Bronchial epithelial cell (primary cell): ENCODE data around the gene HTRA1. TPM values are rescaled to one million over a fixed set of nuclear protein-coding genes. Genes with fewer than 3 reads are reported as not detected.

ENCODE experiments used
- DNase-seq: peaks from one replicate; pipeline ENCODE4 v3.0.0-alpha.2; 2010; ENCODE audit warnings: low read depth
- FAIRE-seq: peaks from 2 replicates; lab custom pipeline; 2011; peaks lifted over from hg19 to GRCh38; lab: Jason Lieb, UNC
- H3K27me3 ChIP-seq: 2 replicates; pipeline ENCODE4 v1.5.1; 2011; ENCODE audit warnings: low read length; ENCODE audit not compliant: control insufficient read depth, insufficient read depth
- H3K36me3 ChIP-seq: 2 replicates; pipeline ENCODE4 v1.5.1; 2011; ENCODE audit warnings: low read length; ENCODE audit not compliant: control insufficient read depth, insufficient read depth
- H3K4me3 ChIP-seq: 2 replicates; pipeline ENCODE4 v1.5.1; 2011; ENCODE audit warnings: mild to moderate bottlenecking, low read depth, low read length, control low read depth
- CTCF ChIP-seq: IDR thresholded peaks from 2 replicates; pipeline ENCODE4 v1.5.1; 2011; ENCODE audit warnings: mild to moderate bottlenecking, moderate library complexity, low read length, control low read depth, inconsistent platforms; ENCODE audit not compliant: insufficient read depth, severe bottlenecking
- total RNA-seq: library from RNA; depleted of rRNA; stranded (reverse); fragments of >200 nt; gene quantifications from 2 replicates; pipeline ENCODE4 v1.2.1, GENCODE V29; 2014

HTRA1 gene
- total RNA-seq, 1 donor from 2014 or later = 80.3 TPM

DNA sequence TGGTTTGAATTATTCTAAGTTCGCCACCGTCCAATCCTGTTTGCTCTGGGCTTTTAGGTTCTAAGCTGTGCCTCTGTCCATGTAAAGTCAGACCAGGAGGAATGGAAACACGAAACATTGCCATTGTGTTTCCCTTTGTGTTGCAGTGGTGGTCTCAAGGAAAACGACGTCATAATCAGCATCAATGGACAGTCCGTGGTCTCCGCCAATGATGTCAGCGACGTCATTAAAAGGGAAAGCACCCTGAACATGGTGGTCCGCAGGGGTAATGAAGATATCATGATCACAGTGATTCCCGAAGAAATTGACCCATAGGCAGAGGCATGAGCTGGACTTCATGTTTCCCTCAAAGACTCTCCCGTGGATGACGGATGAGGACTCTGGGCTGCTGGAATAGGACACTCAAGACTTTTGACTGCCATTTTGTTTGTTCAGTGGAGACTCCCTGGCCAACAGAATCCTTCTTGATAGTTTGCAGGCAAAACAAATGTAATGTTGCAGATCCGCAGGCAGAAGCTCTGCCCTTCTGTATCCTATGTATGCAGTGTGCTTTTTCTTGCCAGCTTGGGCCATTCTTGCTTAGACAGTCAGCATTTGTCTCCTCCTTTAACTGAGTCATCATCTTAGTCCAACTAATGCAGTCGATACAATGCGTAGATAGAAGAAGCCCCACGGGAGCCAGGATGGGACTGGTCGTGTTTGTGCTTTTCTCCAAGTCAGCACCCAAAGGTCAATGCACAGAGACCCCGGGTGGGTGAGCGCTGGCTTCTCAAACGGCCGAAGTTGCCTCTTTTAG is 52.9 kb downstream of the HTRA1 start:
- H3K36me3 ChIP-seq = peaks cover 9% of the 10 kb centered on the region
- no peak for FAIRE-seq
- no peak for TF ChIP-seq CTCF
- H3K4me3 ChIP-seq = no peak overlapping the region
- DNase-seq = peak; percentile 20
- no peaks in the 10 kb centered on the region for H3K27me3 ChIP-seq

- no peak overlapping the region for H3K4me3 ChIP-seq
- TF ChIP-seq CTCF = no peak
- H3K27me3 ChIP-seq = no peaks in the 10 kb centered on the region
- DNase-seq = no peak
- H3K36me3 ChIP-seq = peaks cover 9% of the 10 kb centered on the region
- FAIRE-seq = no peak
Observed at GRCh38 chr10:122515022-122515424, 53.7 kb downstream of the HTRA1 start.

DNA sequence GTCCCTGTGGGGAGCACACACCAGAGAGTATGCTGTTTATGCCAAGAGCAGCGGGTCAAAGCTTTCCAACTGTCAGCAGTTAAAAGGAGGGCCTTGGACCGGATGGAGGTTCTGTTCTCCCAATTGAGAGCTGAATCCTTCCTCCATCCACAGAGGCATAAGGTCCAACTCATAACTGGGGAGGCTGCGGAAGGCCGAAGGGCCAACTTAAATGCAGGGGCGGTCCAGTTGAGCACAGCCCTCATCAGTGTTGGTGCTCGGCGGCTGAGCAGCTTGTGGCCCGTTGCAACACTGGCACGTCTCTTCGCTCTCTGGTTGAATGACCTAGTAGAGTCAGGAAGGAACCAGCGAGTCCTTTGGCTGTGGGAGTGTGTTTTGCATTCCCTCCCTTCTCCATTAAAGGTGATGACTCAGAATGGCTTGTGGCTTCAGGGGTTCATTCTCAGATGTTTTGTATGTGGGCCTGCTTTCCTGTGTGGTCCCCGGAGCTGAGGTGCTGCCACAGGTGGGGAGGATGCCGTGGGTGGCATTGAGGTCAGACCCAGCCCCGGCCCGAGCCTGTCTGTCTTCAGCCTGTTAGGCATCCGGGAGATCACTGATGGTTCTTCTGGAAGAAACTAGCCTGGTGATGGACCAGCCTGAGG is 54.4 kb downstream of the HTRA1 start:
- FAIRE-seq = no peak
- H3K36me3 ChIP-seq = peaks cover 9% of the 10 kb centered on the region
- peak; percentile 18 for DNase-seq

GRCh38 chr10:122516734-122517133 is 55.4 kb downstream of the HTRA1 start:
- H3K27me3 ChIP-seq = no peaks in the 10 kb centered on the region
- H3K4me3 ChIP-seq = no peak overlapping the region
- no peak for TF ChIP-seq CTCF
- H3K36me3 ChIP-seq = peaks cover 9% of the 10 kb centered on the region
- no peak for FAIRE-seq
- DNase-seq = no peak

More for the DNA sequence above, 54.4 kb downstream of the HTRA1 start:
- TF ChIP-seq CTCF = no peak
- Histone ChIP-seq H3K4me3 (no peak overlapping the region), H3K27me3 (no peaks in the 10 kb centered on the region)

GRCh38 chr10:122519144-122519543 is 57.8 kb downstream of the HTRA1 start:
- FAIRE-seq (no peak), DNase-seq (no peak)
- TF ChIP-seq CTCF = no peak
- Histone ChIP-seq H3K4me3 (no peak overlapping the region), H3K27me3 (no peaks in the 10 kb centered on the region), H3K36me3 (peaks cover 3% of the 10 kb centered on the region)

- Histone ChIP-seq H3K27me3 (no peaks in the 10 kb centered on the region), H3K36me3 (no peaks in the 10 kb centered on the region), H3K4me3 (no peak overlapping the region)
- DNase-seq (no peak), FAIRE-seq (peak; percentile 18)
- no peak for TF ChIP-seq CTCF
Observed at GRCh38 chr10:122519873-122520272, 58.5 kb downstream of the HTRA1 start.
